A673 (cell line): ENCODE results near the gene FANCB. TPM values are rescaled to one million over a fixed set of nuclear protein-coding genes. Genes with fewer than 3 reads are reported as not detected.

Source experiments
- BruUV-seq: library from RNA; stranded (reverse); fragments of 400-500 nt; replicated peaks from 2 replicates; lab custom pipeline; 2021; lab: Mats Ljungman, UMichigan
- CTCF ChIA-PET: fragments of 300-600 bp; sonication (Branson Sonifier 250); formaldehyde crosslinking; loops from one replicate; lab custom pipeline; 2022; ENCODE audit warnings: antibody characterized with exemption; lab: Charles Lee
- POLR2A ChIA-PET: fragments of 300-600 bp; sonication (Branson Sonifier 250); formaldehyde crosslinking; loops from one replicate; lab custom pipeline; 2022; ENCODE audit warnings: antibody characterized with exemption; ENCODE audit not compliant: low non-redundant PET; lab: Charles Lee
- DNase-seq: peaks from one replicate; pipeline ENCODE4 v3.0.0-alpha.2; 2015; ENCODE audit warnings: low spot score
- H3K27ac ChIP-seq: fragments of 200-600 bp; sonication (generic); 2 replicates; pipeline ENCODE4 v1.5.1; 2016; ENCODE audit warnings: mixed run types, low read depth, mild to moderate bottlenecking, mixed read lengths, antibody characterized with exemption, low read length; ENCODE audit not compliant: poor library complexity, severe bottlenecking
- H3K27me3 ChIP-seq: fragments of 200-600 bp; sonication (generic); replicated peaks from 2 replicates; pipeline ENCODE4 v1.6.1; 2017; ENCODE audit warnings: mixed run types, low read depth, mild to moderate bottlenecking, mixed read lengths, antibody characterized with exemption, low read length; ENCODE audit not compliant: insufficient read depth, poor library complexity
- H3K36me3 ChIP-seq: fragments of 200-600 bp; sonication (generic); 2 replicates; pipeline ENCODE4 v1.6.1; 2016; ENCODE audit warnings: mixed run types, mild to moderate bottlenecking, mixed read lengths, antibody characterized with exemption, low read length; ENCODE audit not compliant: insufficient read depth, poor library complexity, severe bottlenecking
- H3K4me1 ChIP-seq: fragments of 200-600 bp; sonication (generic); 2 replicates; pipeline ENCODE4 v1.6.1; 2017; ENCODE audit warnings: mixed run types, mild to moderate bottlenecking, mixed read lengths, antibody characterized with exemption, low read length; ENCODE audit not compliant: insufficient read depth, poor library complexity, severe bottlenecking
- H3K4me3 ChIP-seq: fragments of 200-600 bp; sonication (generic); 2 replicates; pipeline ENCODE4 v1.5.1; 2016; ENCODE audit warnings: low read depth, mixed run types, mild to moderate bottlenecking, mixed read lengths, low read length; ENCODE audit not compliant: poor library complexity, severe bottlenecking
- H3K9me3 ChIP-seq: fragments of 200-600 bp; sonication (generic); 2 replicates; pipeline ENCODE4 v1.6.1; 2016; ENCODE audit warnings: mixed run types, low read depth, mild to moderate bottlenecking, mixed read lengths, antibody characterized with exemption, low read length; ENCODE audit not compliant: poor library complexity, severe bottlenecking
- CTCF ChIP-seq: fragments of 300-800, 200-600 bp; sonication (generic); conservative IDR thresholded peaks from 2 replicates; pipeline ENCODE4 v1.5.1; 2017; ENCODE audit warnings: low read depth, mild to moderate bottlenecking, antibody characterized with exemption, low read length, moderate library complexity, mixed read lengths
- EZH2 ChIP-seq: fragments of 200-600 bp; sonication (generic); IDR thresholded peaks from 2 replicates; pipeline ENCODE4 v1.6.1; 2017; ENCODE audit warnings: borderline replicate concordance, low read depth, mild to moderate bottlenecking, mixed read lengths, antibody characterized with exemption, low read length; ENCODE audit not compliant: poor library complexity, severe bottlenecking
- intact Hi-C: fragments of 100-400 bp; cut with micrococcal nuclease; formaldehyde crosslinking; loops from one replicate; pipeline ENCODE4 v1.10.0; 2022; ENCODE audit not compliant: unreplicated experiment
- total RNA-seq: library from RNA; stranded (reverse); gene quantifications from 2 replicates; pipeline ENCODE4 v1.2.3, GENCODE V29; 2021

Gene FANCB
- total RNA-seq, 1 experiment from 2014 or later = 16.8 TPM

- intact Hi-C loops = no loop called here
- no peaks in the 10 kb centered on the region for H3K4me1 ChIP-seq
- ChIA-PET POLR2A (no interaction called here), CTCF (no interaction called here)
- no peak overlapping the region for H3K27ac ChIP-seq
- H3K9me3 ChIP-seq = no peaks in the 10 kb centered on the region
- TF ChIP-seq EZH2 = no peak
- H3K4me3 ChIP-seq = no peak overlapping the region
- DNase-seq = no peak
- no peaks in the 10 kb centered on the region for H3K27me3 ChIP-seq
- BruUV-seq = no TSS peak
- H3K36me3 ChIP-seq = no peaks in the 10 kb centered on the region
Observed at GRCh38 chrX:14919407-14919806, 46.5 kb upstream of the FANCB start.

GRCh38 chrX:14916017-14916674 lies 43.3 kb upstream of the FANCB start:
- POLR2A ChIA-PET = no interaction called here
- CTCF ChIA-PET = no interaction called here
- no peak for DNase-seq
- intact Hi-C loops = no loop called here
- Histone ChIP-seq H3K4me1 (no peaks in the 10 kb centered on the region), H3K9me3 (no peaks in the 10 kb centered on the region), H3K36me3 (no peaks in the 10 kb centered on the region), H3K27ac (no peak overlapping the region), H3K27me3 (no peaks in the 10 kb centered on the region), H3K4me3 (no peak overlapping the region)
- TF ChIP-seq EZH2 (no peak), CTCF (no peak)
- no TSS peak for BruUV-seq

- Histone ChIP-seq H3K27ac (no peak overlapping the region), H3K36me3 (no peaks in the 10 kb centered on the region), H3K4me1 (no peaks in the 10 kb centered on the region), H3K27me3 (no peaks in the 10 kb centered on the region), H3K9me3 (no peaks in the 10 kb centered on the region), H3K4me3 (no peak overlapping the region)
- no peak for TF ChIP-seq EZH2
- no peak for TF ChIP-seq CTCF
- POLR2A ChIA-PET = no interaction called here
- intact Hi-C loops = no loop called here
- no peak for DNase-seq
- CTCF ChIA-PET = no interaction called here
- BruUV-seq = no TSS peak
Observed at GRCh38 chrX:14915596-14915995, 42.7 kb upstream of the FANCB start.

GRCh38 chrX:14913241-14913640 lies 40.4 kb upstream of the FANCB start:
- intact Hi-C loops = no loop called here
- POLR2A ChIA-PET = interaction anchor here (0.8 kb wide), 1 partner anchor 16 kb away, joined by 3 read pairs; no protein-coding TSS in a partner anchor
- TF ChIP-seq CTCF (no peak), EZH2 (no peak)
- no peak for DNase-seq
- Histone ChIP-seq H3K4me1 (no peaks in the 10 kb centered on the region), H3K4me3 (no peak overlapping the region), H3K27ac (no peak overlapping the region), H3K27me3 (no peaks in the 10 kb centered on the region), H3K9me3 (no peaks in the 10 kb centered on the region), H3K36me3 (no peaks in the 10 kb centered on the region)
- CTCF ChIA-PET = no interaction called here
- BruUV-seq = no TSS peak
